Activated CD8-positive, alpha-beta T cell treated with anti-CD3 and anti-CD28 coated beads for 36 hours (primary cell): ENCODE data around the gene GGNBP2. TPM values are rescaled to one million over a fixed set of nuclear protein-coding genes. Genes with fewer than 3 reads are reported as not detected.

ENCODE experiments used
- ATAC-seq: fragments of 200-7000 bp; cut with Tn5 transposase; one replicate; pipeline ENCODE4 v1.10.0; 2021; ENCODE audit warnings: mild to moderate bottlenecking, moderate library complexity
- CTCF ChIA-PET: fragments of 350-600 bp; sonication (Branson Sonifier 250); formaldehyde crosslinking; loops from one replicate; lab custom pipeline; 2021; ENCODE audit warnings: antibody characterized with exemption; lab: Charles Lee
- POLR2A ChIA-PET: fragments of 350-600 bp; sonication (Branson Sonifier 250); formaldehyde crosslinking; loops from one replicate; lab custom pipeline; 2021; ENCODE audit warnings: antibody characterized with exemption; lab: Charles Lee
- DNase-seq: peaks from one replicate; pipeline ENCODE4 v3.0.0-alpha.2; 2020
- H3K27ac Mint-ChIP-seq: one replicate; pipeline ENCODE4 v1.8.0; 2021; ENCODE audit warnings: mild to moderate bottlenecking, mixed read lengths
- H3K27me3 Mint-ChIP-seq: one replicate; pipeline ENCODE4 v1.8.0; 2021; ENCODE audit warnings: mixed read lengths
- H3K36me3 Mint-ChIP-seq: one replicate; pipeline ENCODE4 v1.8.0; 2021; ENCODE audit warnings: low read depth, mixed read lengths
- H3K4me1 Mint-ChIP-seq: one replicate; pipeline ENCODE4 v1.8.0; 2021; ENCODE audit warnings: low read depth, mixed read lengths
- H3K4me3 Mint-ChIP-seq: one replicate; pipeline ENCODE4 v1.8.0; 2021; ENCODE audit warnings: mild to moderate bottlenecking, moderate library complexity, mixed read lengths
- H3K9me3 Mint-ChIP-seq: one replicate; pipeline ENCODE4 v1.8.0; 2021; ENCODE audit warnings: mixed read lengths
- CTCF ChIP-seq: fragments of 200-600 bp; IDR thresholded peaks from one replicate; pipeline ENCODE4 v1.8.0; 2022; ENCODE audit warnings: antibody characterized with exemption, mild to moderate bottlenecking
- intact Hi-C: fragments of 100-400 bp; cut with micrococcal nuclease; formaldehyde crosslinking; loops from one replicate; pipeline ENCODE4 v1.10.0; 2022
- total RNA-seq, 2 experiments: library from RNA; stranded (reverse); gene quantifications; one replicate each; pipeline ENCODE4 v1.2.3, GENCODE V29; 2021

The GGNBP2 gene
- total RNA-seq, 2 experiments from 2014 or later = 82.9 to 87.4 TPM

DNA sequence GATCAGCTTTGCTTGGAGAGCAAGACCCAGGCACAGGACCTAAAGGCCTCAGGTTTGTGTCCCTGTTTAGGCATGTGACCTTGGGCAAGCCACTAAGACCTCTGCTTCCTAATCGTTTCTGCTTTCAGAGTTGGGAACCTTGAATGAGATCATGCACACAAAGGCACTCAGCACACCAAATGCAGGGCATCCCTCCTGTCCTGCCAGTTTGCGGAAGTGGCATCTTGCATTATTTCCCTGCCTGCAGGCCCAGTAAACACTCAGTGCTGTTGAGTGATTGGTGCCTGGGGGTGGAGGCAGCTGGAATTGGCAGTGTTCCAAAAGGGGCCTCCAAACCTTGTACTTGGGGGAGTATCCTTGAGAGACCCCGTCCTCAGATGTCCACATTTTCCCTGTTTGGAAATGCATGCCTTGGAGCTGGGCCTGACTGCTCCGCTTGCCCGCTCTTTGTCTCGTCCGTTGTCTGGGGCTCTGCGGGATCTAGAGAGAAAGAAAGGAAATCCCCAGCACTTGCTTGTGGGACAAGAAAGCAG is 85.3 kb downstream of the GGNBP2 start:
- intact Hi-C loops = loop anchor here (5.0 to 10.0 kb wide), 3 partner anchors 77 to 417 kb away; no protein-coding TSS in a partner anchor
- no peaks in the 10 kb centered on the region for H3K36me3 Mint-ChIP-seq
- H3K4me1 Mint-ChIP-seq = no peaks in the 10 kb centered on the region
- DNase-seq (no peak), ATAC-seq (no peak)
- no peak for TF ChIP-seq CTCF
- H3K27me3 Mint-ChIP-seq = peaks cover 5% of the 10 kb centered on the region
- H3K27ac Mint-ChIP-seq = no peak overlapping the region
- CTCF ChIA-PET = interaction anchor here (0.9 to 4.3 kb wide), 10 partner anchors 24 to 416 kb away, joined by 3 to 34 read pairs (median 5); no protein-coding TSS in a partner anchor
- no peaks in the 10 kb centered on the region for H3K9me3 Mint-ChIP-seq
- H3K4me3 Mint-ChIP-seq = no peak overlapping the region
- POLR2A ChIA-PET = no interaction called here

GRCh38 chr17:36631022-36631421 is 86.3 kb downstream of the GGNBP2 start:
- CTCF ChIA-PET = interaction anchor here (1.1 to 4.3 kb wide), 2 partner anchors 124 to 415 kb away, joined by 5 to 34 read pairs; no protein-coding TSS in a partner anchor
- H3K36me3 Mint-ChIP-seq = no peaks in the 10 kb centered on the region
- intact Hi-C loops = loop anchor here (10.0 kb wide), 1 partner anchor 124 kb away; no protein-coding TSS in a partner anchor
- no peak for TF ChIP-seq CTCF
- no peak overlapping the region for H3K27ac Mint-ChIP-seq
- peaks cover 8% of the 10 kb centered on the region for H3K27me3 Mint-ChIP-seq
- POLR2A ChIA-PET = no interaction called here
- H3K4me3 Mint-ChIP-seq = no peak overlapping the region
- H3K4me1 Mint-ChIP-seq = no peaks in the 10 kb centered on the region
- ATAC-seq = no peak
- H3K9me3 Mint-ChIP-seq = no peaks in the 10 kb centered on the region
- no peak for DNase-seq

- ATAC-seq = no peak
These were observed 88.4 kb downstream of the GGNBP2 start for GRCh38 chr17:36632916-36633771.

More at GRCh38 chr17:36632916-36633771, 88.4 kb downstream of the GGNBP2 start:
- Mint-ChIP-seq H3K4me1 (no peaks in the 10 kb centered on the region), H3K4me3 (no peak overlapping the region), H3K27me3 (peaks cover 8% of the 10 kb centered on the region), H3K9me3 (no peaks in the 10 kb centered on the region), H3K27ac (no peak overlapping the region), H3K36me3 (no peaks in the 10 kb centered on the region)
- POLR2A ChIA-PET = no interaction called here
- no peak for TF ChIP-seq CTCF
- DNase-seq = no peak
- intact Hi-C loops = loop anchor here (10.0 kb wide), 1 partner anchor 122 kb away; no protein-coding TSS in a partner anchor
- CTCF ChIA-PET = interaction anchor here (1.0 to 1.4 kb wide), 2 partner anchors 7 to 30 kb away, joined by 4 to 6 read pairs; no protein-coding TSS in a partner anchor

Other genes starting within 250 kb of the GGNBP2 start
- not detected for gene TBC1D3G, start 221.0 kb upstream of the GGNBP2 start, total RNA-seq
- not detected for gene TBC1D3H, start 156.5 kb upstream of the GGNBP2 start, total RNA-seq
- gene ZNHIT3, start 58.2 kb upstream of the GGNBP2 start, total RNA-seq = 10 to 100 TPM; 46.5 to 50.5 TPM
- 100 to 1,000 TPM; 106 to 114 TPM for gene MYO19, start 10.1 kb upstream of the GGNBP2 start, total RNA-seq
- gene PIGW, start 9.9 kb upstream of the GGNBP2 start, total RNA-seq = 10 to 100 TPM; 11.0 to 11.9 TPM
- 1 to 10 TPM; 8.6 to 9.2 TPM for gene DHRS11, start 47.0 kb downstream of the GGNBP2 start, total RNA-seq
- gene MRM1, start 56.7 kb downstream of the GGNBP2 start, total RNA-seq = 10 to 100 TPM; 24.5 to 27.4 TPM